IPS-18a (cell line): ENCODE measurements around the gene RNU7-1.
A peak's percentile ranks its signal among the peaks of the same experiment; 100 is the strongest.

Source experiments
- H3K27ac ChIP-seq: one replicate; pipeline ENCODE4 v1.5.1; 2013; ENCODE audit warnings: low read length
- H3K27me3 ChIP-seq: one replicate; pipeline ENCODE4 v1.6.1; 2013; ENCODE audit warnings: mild to moderate bottlenecking, low read length; ENCODE audit not compliant: control insufficient read depth, insufficient read depth
- H3K36me3 ChIP-seq: one replicate; pipeline ENCODE4 v1.6.1; 2013; ENCODE audit warnings: low read depth, low read length; ENCODE audit not compliant: control insufficient read depth
- H3K4me1 ChIP-seq: one replicate; pipeline ENCODE4 v1.6.1; 2013; ENCODE audit warnings: low read depth, low read length; ENCODE audit not compliant: control insufficient read depth
- H3K4me3 ChIP-seq: one replicate; pipeline ENCODE4 v1.5.1; 2013; ENCODE audit warnings: low read length
- H3K9ac ChIP-seq: one replicate; pipeline ENCODE4 v1.6.1; 2013; ENCODE audit warnings: mild to moderate bottlenecking, low read length, moderate library complexity
- H3K9me3 ChIP-seq: one replicate; pipeline ENCODE4 v1.6.1; 2013; ENCODE audit warnings: low read depth, low read length; ENCODE audit not compliant: control insufficient read depth

RNU7-1 gene

GRCh38 chr12:6921996-6922946 lies 21.3 kb upstream of the RNU7-1 start:
- Histone ChIP-seq H3K36me3 (peaks cover 39% of the 10 kb centered on the region), H3K27me3 (no peaks in the 10 kb centered on the region), H3K4me3 (no peak overlapping the region), H3K9ac (no peak overlapping the region), H3K27ac (no peak overlapping the region), H3K4me1 (peaks cover 29% of the 10 kb centered on the region), H3K9me3 (no peaks in the 10 kb centered on the region)

DNA sequence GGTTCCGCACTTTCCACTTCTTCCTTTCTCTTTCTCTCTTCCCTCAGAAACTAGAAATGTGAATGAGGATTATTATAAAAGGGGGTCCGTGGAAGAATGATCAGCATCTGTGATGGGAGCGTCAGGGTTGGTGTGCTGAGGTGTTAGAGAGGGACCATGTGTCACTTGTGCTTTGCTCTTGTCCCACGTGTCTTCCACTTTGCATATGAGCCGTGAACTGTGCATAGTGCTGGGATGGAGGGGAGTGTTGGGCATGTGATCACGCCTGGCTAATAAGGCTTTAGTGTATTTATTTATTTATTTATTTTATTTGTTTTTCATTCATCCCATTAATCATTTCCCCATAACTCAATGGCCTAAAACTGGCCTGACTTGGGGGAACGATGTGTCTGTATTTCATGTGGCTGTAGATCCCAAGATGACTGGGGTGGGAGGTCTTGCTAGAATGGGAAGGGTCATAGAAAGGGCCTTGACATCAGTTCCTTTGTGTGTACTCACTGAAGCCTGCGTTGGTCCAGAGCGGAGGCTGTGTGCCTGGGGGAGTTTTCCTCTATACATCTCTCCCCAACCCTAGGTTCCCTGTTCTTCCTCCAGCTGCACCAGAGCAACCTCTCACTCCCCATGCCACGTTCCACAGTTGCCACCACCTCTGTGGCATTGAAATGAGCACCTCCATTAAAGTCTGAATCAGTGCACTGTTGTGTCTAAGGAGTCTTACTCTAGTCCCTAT lies 20.4 kb upstream of the RNU7-1 start:
- Histone ChIP-seq H3K9me3 (no peaks in the 10 kb centered on the region), H3K36me3 (peaks cover 33% of the 10 kb centered on the region), H3K27ac (no peak overlapping the region), H3K9ac (no peak overlapping the region), H3K4me1 (peaks cover 29% of the 10 kb centered on the region), H3K27me3 (no peaks in the 10 kb centered on the region), H3K4me3 (no peak overlapping the region)

- Histone ChIP-seq H3K9ac (no peak overlapping the region), H3K27ac (no peak overlapping the region), H3K27me3 (no peaks in the 10 kb centered on the region), H3K9me3 (no peaks in the 10 kb centered on the region), H3K36me3 (peaks cover 32% of the 10 kb centered on the region), H3K4me3 (no peak overlapping the region), H3K4me1 (peaks cover 29% of the 10 kb centered on the region)
Observed at GRCh38 chr12:6923851-6924250, 19.8 kb upstream of the RNU7-1 start.

- Histone ChIP-seq H3K36me3 (peaks cover 19% of the 10 kb centered on the region), H3K4me1 (peaks cover 39% of the 10 kb centered on the region), H3K27me3 (no peaks in the 10 kb centered on the region), H3K9ac (peak overlapping the region; percentile 74), H3K9me3 (no peaks in the 10 kb centered on the region), H3K27ac (peak overlapping the region; percentile 81), H3K4me3 (peak overlapping the region; percentile 73)
Observed at GRCh38 chr12:6925239-6925539, 18.4 kb upstream of the RNU7-1 start.

GRCh38 chr12:6925540-6926279 lies 17.9 kb upstream of the RNU7-1 start:
- Histone ChIP-seq H3K27ac (peak overlapping the region; percentile 81), H3K4me3 (peak overlapping the region; percentile 73), H3K36me3 (peaks cover 19% of the 10 kb centered on the region), H3K9me3 (no peaks in the 10 kb centered on the region), H3K4me1 (peaks cover 39% of the 10 kb centered on the region), H3K27me3 (no peaks in the 10 kb centered on the region), H3K9ac (peak overlapping the region; percentile 74)

DNA sequence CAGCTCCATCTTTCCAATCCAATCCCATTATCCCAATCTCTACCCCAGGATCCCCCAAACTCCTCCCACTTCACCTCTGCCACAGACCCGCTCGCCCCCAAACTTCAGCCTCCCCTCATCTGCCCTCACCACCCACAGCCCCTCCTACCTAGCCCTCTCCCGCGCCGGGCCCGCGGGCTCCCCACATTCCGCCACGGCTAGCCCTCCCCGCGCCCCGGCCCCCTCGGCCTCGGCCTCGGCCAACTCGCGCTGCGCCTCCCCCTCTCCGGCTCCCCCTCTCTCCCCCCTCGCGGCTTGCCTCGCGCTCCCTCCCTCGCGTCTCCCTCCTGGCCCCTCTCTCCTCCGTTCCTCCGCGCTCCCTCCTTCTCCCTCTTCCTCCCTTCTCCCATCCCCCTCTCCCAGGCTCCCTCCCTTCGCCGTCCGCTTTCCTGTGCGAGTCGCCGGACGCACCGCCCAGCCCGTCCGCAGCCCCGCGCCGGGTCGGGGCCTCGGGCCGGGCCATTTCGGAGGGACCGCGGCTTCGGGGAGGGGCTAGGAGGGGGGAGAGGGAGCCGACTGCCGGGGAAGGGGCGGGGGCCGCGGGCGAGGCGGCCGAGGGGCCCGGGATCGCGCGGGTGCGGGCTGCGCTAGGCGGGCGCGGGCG lies 16.1 kb upstream of the RNU7-1 start, which contains the start of gene ATN1:
TSS of gene ATN1 (plus strand) at position 581 of the 643 bp plus-strand sequence. CDS start 6,043 bp downstream, outside the sequence.
- no peaks in the 10 kb centered on the region for H3K27me3 ChIP-seq
- H3K4me1 ChIP-seq: peaks cover 41% of the 10 kb centered on the region
- H3K27ac ChIP-seq: peak within 1 kb of the TSS; percentile 15

GRCh38 chr12:6928022-6928702 lies 15.5 kb upstream of the RNU7-1 start:
- no peaks in the 10 kb centered on the region for H3K9me3 ChIP-seq
- H3K27me3 ChIP-seq: no peaks in the 10 kb centered on the region
- H3K27ac ChIP-seq: no peak overlapping the region
- peak overlapping the region; percentile 95 for H3K4me3 ChIP-seq
- peaks cover 8% of the 10 kb centered on the region for H3K36me3 ChIP-seq
- peaks cover 41% of the 10 kb centered on the region for H3K4me1 ChIP-seq
- H3K9ac ChIP-seq: peak overlapping the region; percentile 78

More for the DNA sequence above, 16.1 kb upstream of the RNU7-1 start, which contains the start of gene ATN1:
- peak within 1 kb of the TSS; percentile 78 for H3K9ac ChIP-seq
- peak within 1 kb of the TSS; percentile 95 for H3K4me3 ChIP-seq
- H3K9me3 ChIP-seq: no peaks in the 10 kb centered on the region
- peaks cover 8% of the 10 kb centered on the region for H3K36me3 ChIP-seq

DNA sequence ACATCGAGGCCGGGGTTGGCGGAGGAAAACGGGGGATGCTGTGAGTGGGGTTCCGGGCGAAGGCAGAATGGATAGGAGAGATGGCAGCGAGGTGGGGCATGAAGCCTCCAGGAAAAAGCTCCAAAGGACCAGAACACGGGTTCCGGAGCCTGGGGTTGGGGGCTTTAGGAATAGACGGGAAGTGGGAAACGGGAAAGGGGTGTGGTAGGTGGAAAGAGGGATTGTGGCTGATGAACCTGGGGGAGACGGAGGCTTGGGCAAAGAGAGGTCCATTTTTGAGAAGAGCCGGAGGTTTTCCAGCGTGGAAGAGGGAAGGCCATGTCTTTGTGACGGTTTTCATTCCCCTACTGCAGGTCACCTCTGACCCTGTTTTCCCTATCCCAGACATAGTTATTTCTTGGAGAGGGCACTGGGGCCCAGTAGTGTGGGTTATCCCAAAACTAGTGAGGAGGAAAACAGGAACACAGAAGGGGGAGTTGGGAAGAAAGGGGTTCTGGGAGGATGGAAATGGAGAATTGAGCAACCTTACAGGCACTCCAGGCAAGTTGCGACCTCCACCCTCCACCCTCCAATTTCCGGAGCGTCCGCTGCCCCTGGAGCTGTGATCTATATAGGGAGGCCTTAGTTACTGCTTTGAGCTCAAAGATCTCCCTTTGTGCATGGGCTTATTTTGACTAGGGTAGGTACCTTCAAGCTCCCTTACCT lies 14.8 kb upstream of the RNU7-1 start:
- no peaks in the 10 kb centered on the region for H3K27me3 ChIP-seq
- H3K4me1 ChIP-seq: peaks cover 41% of the 10 kb centered on the region
- peaks cover 15% of the 10 kb centered on the region for H3K36me3 ChIP-seq
- no peaks in the 10 kb centered on the region for H3K9me3 ChIP-seq
- H3K27ac ChIP-seq: no peak overlapping the region
- peak overlapping the region; percentile 95 for H3K4me3 ChIP-seq
- H3K9ac ChIP-seq: peak overlapping the region; percentile 78

DNA sequence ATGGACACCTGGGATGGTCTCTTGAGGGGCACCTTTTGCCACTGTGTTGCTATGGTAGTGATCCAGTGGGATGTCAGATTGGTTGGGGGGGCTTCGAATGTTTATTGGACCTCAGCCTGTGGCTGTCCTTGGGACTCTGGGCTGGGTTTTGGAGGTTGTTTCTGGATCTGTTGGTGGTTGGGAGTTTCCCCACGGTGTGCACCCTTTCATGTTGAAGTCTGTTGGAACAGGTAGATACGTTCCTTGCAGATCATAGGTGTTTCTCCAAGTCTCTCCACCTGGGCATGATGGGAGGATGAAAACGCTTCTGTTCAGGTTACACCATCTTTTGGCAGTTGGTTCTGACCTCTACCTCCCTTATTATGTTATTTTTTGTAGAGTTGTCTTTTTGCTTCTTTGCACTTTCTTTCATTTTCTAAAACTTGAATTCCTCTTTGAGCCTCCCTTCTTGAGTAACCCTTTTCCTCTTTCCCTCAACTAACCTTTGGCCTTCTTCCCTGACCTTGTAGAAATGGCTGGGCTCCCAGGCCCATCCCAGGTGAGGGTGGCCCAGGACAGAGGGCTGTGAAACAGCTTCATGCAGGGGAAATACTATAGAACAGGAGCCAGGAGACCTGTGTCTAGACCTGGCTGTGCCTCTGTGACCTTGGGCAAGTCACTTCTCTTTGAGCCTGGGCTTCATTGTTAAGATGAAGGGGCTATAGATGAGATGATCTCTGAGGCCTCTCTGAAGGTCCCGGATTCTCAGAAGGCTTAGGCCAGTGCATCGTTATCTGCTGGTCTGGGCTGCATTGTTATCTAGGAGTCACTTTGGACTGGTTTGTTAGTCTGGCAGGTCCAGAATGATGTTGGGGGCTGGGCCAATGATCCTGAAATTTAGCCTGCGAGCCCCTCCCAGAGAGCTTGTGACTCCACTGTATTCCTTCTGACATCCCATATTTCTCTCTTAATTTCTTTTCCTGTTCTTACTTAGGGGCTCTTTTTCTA lies 13.9 kb upstream of the RNU7-1 start:
- Histone ChIP-seq H3K36me3 (peaks cover 24% of the 10 kb centered on the region), H3K27ac (no peak overlapping the region), H3K4me3 (peak overlapping the region; percentile 95), H3K4me1 (peaks cover 37% of the 10 kb centered on the region), H3K9me3 (no peaks in the 10 kb centered on the region), H3K27me3 (no peaks in the 10 kb centered on the region), H3K9ac (peak overlapping the region; percentile 78)
